Globus pallidus (tissue), 1 donor: ENCODE measurements around the gene PABPC1L.

Experiments used
- DNase-seq: peaks from one replicate; pipeline ENCODE4 v3.0.0-alpha.2; 2015; ENCODE audit warnings: low spot score

Gene PABPC1L

DNA sequence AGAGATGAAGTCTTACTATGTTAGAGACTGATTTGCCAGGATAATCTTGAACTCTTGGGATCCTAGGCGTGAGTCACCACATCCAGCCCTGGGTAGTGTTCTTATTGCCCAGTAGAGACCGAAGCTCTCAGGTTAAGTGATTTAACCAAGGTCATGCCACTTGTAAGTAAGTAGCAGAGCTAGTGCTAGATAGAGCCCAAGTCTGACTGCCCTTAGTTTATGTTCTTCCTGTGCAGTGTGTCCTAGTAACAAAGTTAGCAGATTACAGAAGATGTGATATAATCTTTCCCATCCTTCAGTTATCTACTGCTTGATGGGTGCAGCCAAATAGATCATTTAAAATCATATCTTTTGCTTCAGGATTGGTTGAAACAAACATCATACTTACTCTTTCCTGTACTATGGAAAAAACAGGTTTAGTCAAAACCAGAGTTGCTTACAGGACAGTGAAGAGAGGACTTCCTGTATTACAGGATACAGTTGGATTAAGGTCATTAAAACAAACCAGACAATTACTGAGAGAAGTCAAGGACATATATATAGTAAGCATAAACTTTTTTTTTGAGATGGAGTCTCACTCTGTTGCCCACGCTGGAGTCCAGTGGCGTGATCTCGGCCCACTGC lies 9.5 kb upstream of the PABPC1L start:
- DNase-seq, result no peak

DNA sequence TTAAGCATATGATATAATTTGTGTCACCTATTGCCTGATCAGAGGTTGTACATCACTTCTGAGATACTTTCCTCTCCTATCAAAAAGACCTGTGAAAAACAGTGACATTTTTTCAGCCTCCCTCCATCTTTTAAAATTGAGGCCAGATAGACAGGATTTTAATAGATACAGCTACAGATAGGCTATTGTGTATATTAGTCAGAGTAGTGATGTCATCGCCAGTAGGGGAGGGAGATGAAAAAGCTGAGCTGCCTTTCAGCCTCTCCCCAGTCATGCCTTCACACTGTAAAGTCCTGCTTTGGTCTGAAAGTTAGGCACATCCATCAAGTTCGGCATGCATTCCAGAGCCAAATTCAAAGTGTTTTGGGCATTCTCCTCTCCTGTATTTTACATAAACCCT lies 7.9 kb upstream of the PABPC1L start:
- peak; percentile 90 for DNase-seq

DNA sequence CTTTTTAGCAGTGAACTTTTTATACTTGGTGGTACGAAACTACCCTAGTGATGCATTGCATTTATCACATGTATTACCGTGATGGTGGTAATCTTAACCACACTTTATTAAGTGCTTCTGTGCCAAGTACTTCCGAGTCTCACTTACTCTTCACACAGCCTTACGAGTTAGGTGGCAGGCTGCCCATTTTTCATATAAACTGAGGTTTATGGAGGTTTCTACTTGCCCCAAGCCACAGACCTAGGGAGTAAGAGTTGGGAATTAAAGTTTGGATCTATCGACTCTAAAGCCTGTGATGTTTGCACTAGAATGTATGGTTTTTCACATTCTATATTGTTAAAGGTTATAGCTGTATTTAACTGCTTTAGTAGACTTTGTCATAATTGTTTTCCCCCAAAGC lies 5.5 kb upstream of the PABPC1L start:
- no peak for DNase-seq

DNA sequence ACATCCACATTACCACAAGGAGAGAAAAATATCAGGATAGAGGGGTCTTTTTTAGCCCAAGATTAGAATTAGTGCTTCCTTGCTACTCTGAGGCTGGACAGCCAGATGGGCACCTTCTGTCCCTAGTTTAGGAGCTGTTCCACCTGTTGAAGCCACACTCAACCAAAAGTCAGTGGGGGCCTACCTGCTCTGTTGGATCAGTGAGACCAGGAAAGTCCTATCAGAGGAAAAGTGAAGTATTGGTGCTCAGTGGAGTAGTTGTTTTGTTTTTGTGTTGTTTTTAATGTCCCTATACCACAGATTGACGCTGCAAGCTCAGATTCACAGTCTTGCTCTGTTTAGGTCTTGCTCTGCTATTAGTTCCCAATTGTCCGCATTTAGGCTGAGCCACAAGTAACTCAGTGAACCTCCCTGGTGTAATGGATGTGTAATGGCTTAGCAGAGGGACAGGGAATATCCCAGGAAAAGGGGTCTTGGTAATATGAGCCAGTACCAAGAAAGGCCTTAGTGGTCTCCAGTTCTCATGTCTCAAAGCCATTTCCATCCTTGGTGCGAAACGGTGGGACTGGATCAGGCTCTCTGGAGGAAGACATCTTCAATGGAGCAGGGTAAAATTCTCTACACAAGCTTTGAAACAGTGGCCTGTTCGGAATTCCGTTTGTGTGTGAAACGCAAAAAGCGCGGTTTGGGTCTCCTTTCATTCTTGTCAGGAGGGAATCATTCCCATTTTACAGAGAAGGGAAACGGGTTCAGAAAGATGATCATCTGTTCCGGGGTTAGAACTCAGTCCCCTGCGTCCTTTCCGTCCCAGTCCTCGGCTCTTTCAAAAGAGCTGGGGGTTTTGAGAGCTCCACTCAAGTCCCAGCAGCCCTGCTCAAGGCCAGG lies 631 bp upstream of the PABPC1L start:
- no peak for DNase-seq

DNA sequence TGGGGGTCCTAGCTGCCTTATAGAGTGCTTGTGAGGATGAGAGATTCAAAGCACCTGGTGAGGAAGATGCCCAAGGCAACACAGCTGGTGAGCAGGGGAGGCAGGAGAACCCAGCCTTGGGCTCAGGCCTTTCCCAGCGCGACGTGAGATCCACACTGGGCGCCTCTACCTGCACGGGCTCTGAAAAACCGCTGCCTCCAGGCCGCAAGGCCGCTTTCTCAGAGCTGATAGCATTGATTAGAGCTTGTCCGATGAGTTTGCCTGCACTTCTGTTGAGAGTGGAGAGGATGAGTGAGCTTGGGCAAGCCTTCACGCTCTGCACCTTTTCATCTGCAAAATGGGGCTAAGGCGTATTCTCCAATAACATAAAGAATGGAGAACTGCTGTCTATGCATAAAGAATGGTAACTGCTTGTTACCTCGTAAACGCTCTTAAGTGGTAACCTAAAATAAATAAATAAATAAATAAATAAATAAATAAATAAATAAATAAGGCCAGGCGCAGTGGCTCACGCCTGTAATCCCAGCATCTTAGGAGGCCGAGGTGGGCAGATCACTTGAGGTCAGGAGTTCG lies 916 bp downstream of the PABPC1L start:
- DNase-seq, result no peak

DNA sequence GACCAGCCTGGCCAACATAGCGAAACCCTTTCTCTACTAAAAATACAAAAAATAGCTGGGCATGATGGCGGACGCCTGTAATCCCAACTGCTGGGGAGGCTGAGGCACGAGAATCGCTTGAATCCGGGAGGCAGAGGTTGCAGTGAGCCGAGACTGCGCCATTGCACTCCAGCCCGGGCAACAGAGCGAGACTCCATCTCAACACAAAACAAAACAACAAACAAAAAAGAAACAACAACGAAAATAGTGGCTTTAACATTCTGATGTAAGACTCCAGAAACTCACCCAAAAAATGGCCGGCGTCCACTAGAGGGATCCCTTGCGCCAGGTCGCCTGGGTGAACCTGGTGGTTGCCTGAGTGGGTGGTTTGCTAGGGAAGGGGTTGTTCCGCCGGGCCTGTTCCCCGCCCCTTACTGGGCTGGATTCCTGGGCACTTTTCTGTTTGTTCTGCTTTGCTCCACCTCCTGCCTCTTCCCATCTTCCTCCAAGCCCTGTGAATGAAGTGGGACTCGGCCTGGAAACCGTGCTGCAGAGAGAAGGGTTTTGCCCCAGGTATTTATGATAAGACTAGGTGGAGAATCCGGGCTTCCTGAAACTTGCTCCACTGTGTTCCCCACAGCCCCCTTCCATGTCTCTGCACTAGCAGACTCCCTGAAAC lies 1.5 kb downstream of the PABPC1L start:
- no peak for DNase-seq

DNA sequence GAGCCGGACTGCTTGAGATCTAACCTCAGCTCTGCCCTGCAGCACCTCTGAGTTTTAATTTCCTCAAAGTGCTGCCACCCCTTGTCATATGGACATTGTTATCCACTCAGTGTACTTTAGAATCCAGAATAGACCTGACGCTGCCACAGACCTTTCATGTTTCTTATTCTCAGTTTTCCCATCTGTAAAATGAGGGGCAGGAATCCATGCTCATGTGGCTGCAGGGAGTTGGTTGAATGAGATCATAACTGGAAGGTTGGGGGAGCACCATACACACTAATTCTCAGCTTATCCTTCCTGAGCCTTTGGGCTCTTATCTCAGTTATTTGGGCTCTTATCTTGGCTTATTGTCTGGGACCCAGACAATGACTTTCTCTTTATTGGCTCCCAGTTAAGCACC lies 2.3 kb downstream of the PABPC1L start:
- no peak for DNase-seq

DNA sequence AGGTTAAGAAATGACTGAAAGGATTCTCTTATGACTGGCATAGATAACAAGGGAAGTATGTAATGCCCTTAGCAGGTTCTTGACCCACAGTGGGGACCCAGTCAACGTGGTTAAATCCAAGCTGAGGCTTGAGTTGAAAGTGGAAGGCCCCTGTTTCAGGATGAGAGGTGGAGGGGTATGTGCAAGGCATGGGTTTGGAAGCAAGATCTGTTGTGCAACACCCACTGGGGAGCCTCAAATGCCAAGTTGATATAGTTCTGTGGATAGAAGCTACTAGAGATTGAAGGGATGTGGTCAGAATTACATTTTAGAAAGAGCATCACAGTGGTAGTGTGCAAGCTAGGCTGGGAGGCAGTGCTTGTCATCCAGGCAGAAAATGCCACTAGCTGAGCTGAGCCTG lies 5.1 kb downstream of the PABPC1L start:
- no peak for DNase-seq

DNA sequence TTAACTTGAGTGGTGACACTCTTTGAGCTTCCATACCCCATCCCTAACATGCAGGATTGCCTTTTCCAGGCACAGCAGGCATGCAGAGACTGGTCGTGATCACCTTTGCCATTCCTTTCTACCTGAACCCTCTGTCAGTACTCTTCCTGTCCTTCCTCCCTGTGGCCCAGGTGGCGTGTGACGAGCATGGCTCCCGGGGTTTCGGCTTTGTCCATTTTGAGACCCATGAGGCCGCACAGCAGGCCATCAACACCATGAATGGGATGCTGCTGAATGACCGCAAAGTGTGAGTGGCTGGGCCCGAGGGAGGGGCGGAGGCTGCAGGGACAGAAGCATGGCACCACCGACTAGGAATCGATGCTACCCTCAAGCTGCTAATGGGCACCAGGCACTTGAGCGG lies 6.7 kb downstream of the PABPC1L start:
- no peak for DNase-seq

DNA sequence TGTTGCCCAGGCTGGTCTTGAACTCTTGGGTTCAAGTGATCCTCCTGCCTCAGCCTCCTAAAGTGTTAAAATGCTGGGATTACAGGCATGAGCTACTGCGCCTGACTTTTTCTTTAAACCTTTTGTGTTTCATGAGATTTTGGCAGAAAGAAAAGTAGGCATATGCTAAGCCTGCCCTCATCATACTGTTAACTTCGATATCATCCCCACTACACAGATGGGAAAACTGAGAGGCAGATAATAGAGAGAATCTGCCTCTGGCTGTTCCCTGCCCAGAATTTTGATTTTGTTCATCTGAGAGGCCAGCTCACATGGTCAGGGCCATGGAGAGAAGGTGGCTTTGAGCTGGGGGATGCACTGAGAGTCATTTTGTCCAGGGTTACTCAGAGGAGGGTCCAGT lies 7.5 kb downstream of the PABPC1L start:
- DNase-seq, result no peak

DNA sequence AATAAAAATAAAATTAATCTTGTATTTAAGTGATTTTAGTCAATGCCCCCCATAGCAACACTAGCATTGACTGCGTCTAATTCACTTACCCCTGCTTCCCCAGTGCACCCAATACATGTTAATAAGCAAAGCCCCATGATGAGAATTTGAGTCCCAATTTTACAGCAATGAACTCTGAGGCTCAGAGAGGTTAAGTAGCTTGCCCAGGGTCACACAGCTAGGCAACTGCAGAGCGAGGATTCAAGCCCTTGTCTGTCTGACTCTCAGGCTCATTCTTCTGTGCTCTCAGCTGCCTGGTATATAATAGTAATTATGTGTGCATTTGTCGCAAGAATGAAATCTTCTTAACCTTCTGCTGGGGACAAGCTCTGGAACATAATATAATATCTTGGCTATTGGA lies 8.5 kb downstream of the PABPC1L start:
- DNase-seq, result no peak

DNA sequence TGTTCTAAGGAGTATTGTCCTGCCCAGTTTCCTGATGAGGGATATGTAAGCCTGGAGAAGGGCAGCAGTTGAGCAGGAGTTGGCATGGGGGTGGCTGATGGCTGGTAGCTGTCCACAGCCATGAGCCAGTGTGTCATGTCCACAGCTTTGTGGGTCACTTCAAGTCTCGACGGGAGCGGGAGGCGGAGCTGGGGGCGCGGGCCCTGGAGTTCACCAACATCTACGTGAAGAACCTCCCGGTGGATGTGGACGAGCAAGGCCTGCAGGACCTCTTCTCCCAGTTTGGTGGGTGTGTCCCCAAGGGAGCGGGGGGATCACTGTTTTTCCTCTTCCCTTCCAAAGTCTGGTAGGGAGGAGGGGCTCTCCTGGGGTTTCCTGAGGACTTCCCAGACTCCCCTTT lies 8.9 kb downstream of the PABPC1L start:
- no peak for DNase-seq

DNA sequence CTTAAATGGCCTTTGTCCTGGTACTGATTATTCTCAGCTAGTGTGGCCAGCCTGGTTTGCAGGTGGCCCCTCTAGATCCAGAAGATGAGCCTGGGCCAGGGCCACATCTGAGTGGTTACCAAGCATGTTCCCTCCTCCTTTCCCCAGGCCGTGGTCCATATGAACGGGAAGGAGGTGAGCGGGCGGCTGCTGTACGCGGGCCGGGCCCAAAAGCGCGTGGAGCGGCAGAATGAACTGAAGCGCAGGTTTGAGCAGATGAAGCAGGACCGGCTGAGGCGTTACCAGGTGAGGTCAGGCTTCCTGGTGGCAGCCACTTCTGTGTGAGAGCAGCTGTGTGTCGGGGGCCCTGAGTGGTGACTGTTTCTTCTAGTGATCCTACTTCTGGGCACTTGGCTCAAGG lies 11.6 kb downstream of the PABPC1L start:
- no peak for DNase-seq

DNA sequence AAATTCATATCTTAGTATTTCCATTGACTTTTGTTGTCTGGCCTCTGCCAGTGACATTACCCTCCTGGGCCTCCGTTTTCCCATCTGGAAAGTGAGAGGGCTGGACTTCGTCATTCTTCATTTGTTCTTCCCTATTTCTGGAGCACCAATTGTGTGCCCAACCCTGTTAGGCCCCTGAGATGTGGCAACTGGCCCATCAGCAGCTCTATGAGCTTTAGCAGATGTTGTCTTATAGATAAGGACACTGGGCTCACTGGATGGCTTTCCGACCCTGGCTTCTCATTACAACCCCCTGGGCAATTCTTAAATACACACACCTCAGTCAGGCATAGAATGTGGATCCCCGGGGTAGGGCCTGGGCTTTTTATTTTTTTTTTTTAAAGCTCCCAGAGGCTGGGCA lies 14.7 kb downstream of the PABPC1L start:
- DNase-seq, result no peak

DNA sequence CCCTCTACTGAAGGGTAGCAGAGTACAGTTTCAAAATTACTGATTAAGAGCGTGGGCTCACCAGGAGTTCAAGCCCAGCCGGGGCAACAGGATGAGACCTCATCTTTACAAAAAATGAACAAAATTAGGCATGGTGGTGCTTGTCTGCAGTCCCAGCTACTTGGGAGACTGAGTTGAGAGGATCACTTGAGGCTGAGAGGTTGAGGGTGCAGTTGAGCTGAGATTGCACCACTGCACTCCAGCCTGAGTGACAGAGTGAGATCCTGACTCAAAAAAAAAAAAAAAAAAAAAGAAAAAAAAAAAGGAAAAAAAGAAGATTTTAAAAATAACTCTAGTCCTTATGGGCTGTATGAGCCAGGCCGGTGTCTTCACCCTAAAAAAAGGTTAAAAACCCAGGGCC lies 18.7 kb downstream of the PABPC1L start:
- DNase-seq, result no peak

DNA sequence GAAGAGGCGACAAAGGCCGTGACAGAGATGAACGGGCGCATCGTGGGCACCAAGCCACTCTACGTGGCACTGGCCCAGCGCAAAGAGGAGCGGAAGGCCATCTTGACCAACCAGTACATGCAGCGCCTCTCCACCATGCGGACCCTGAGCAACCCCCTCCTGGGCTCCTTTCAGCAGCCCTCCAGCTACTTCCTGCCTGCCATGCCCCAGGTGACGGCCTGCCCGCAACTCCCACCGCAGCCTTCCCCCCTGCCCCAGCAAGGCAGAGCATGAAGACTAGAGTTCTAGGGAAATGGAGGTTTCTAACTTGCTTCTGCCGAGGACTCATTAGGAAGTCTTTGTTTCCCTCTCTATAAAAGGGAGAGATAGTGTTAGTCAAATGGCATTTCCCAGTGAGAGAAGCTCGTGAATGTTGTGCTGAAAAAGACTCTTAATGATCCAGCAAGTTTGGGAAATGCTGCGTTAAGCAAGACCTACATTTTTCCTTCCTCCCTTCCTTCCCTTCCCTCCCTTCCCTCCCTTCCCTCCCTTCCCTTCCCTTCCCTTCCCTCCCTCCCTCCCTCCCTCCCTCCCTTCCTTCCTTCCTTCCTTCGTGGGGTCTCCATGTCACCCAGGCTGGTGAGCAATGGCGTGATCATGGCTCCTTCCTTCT lies 20.8 kb downstream of the PABPC1L start:
- DNase-seq, result no peak

DNA sequence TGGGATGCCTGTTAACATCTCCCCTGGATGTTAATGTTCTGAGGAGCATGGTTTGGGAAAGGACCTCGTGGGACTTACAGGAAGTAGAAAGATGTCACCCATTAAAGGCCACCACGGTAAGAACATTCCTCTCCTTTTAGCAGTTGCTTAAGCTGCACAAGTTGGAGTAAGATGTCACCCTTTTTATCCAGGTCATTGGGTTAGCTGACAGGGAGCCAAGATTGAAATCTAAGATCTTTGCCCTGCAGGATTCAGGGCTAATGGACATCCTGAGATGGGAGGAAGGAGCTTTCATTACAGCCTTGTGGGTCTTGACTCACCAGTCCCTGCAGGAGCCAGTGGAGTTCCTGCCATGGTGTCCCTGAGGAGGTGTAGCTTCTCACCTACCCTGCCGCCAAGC lies 22.1 kb downstream of the PABPC1L start:
- DNase-seq, result no peak

DNA sequence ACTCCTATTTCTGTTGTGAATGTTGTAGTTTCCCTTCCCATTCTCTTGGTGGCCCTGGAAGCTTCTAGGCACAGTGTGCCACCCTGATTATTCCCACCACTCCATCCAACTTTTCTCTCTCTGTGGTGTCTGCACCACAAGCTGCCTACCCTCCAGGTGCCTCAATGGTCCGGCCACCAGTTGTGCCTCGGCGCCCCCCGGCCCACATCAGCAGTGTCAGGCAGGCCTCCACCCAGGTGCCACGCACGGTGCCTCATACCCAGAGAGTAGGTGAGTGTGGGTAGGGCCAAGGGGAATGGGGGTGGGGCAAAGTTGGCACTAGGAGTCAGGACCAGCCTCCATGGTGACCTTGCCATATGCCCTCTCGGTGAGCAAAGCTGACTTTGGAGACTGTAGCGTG lies 23.1 kb downstream of the PABPC1L start:
- DNase-seq, result no peak

DNA sequence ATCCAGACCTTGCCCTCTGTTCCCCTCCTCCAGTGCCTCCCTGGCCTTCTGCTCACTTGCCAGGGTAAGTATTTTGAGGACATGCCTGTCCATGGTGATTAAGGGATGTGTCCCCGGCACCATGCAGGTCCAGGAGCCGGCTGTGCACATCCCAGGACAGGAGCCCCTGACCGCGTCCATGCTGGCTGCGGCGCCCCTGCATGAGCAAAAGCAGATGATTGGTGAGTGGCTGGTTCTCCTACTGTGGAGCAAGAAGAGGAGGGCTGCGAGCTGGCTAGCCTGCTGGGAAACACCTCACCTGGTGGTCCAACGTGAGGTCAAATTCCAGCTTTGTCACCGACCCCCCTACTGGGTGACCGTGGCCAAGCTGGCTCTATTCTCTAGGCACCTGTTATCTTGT lies 26.6 kb downstream of the PABPC1L start:
- DNase-seq, result no peak

DNA sequence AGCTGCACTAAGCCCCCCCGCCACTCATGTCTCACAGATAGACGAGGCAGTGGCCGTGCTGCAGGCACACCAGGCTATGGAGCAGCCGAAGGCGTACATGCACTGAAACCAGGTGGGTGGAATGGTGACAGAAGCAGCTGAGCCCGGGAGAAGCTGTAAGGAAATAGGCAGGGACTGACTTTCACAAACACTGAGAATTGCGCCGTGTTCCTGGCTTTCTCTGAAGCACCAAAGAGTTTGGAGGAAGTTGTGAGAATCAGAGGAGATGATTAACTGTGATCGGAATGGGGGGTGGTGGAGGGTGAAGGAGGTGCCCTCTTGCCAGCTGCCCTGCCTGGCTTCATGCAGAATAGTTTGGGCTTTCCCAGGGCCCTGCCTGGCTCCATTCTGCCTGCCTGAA lies 28.8 kb downstream of the PABPC1L start:
- no peak for DNase-seq

DNA sequence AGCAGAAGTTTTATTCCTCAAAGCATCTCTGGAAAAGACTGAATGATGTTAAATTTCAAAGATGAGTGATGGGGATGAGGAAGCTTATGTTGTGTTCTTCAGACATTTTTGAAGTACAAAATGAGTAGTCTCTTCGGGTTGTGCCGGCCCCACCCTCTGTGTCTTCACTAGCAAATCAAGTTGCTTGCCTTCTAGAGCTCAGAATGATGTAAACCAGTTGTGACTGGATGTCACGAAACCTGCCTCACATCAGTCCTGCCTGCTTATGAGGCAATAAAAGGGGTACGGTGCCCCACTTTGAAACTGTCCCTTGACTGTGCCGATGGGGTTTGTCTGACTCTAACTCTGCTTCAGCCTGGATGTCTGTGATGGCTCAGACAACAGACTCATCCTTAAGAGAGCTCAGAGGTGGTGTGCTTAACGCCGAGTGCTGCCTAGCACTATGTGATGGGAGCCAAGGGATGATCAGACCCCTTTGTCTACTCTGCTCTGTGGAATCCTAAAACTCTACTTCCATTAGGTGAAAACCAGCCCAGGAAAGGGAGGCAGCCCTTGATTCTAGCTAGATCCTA lies 31.3 kb downstream of the PABPC1L start:
- no peak for DNase-seq
